ENCODE data around the gene KATNBL1. TPM values are rescaled to one million over a fixed set of nuclear protein-coding genes. Genes with fewer than 3 reads are reported as not detected.

KATNBL1 gene
- total and polyA plus RNA-seq, 2 experiments from 2014 or later, result 55.4 to 166 TPM

DNA sequence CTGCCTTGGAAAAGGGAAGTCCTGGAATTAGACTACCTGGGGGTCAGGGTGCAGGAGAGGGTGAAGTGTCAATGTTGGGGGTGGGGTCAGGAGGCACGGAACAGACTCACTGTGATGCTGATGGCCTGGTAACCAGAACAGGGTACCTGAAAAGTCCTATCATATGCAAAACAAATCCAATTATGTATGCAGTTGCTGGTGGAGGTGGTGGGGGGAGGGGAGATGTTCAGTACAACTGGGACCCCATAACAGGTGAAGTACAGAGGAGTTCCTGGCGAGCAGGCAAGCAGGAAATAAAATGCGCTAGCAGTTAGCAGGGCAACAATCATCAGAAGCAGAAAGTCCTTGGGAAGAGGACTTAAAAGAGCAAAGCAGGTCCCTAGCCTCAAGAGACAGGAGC lies 4.2 kb upstream of the KATNBL1 start:
- H3K27ac ChIP-seq, result no peak overlapping the region
- TF ChIP-seq, protein P1, sequence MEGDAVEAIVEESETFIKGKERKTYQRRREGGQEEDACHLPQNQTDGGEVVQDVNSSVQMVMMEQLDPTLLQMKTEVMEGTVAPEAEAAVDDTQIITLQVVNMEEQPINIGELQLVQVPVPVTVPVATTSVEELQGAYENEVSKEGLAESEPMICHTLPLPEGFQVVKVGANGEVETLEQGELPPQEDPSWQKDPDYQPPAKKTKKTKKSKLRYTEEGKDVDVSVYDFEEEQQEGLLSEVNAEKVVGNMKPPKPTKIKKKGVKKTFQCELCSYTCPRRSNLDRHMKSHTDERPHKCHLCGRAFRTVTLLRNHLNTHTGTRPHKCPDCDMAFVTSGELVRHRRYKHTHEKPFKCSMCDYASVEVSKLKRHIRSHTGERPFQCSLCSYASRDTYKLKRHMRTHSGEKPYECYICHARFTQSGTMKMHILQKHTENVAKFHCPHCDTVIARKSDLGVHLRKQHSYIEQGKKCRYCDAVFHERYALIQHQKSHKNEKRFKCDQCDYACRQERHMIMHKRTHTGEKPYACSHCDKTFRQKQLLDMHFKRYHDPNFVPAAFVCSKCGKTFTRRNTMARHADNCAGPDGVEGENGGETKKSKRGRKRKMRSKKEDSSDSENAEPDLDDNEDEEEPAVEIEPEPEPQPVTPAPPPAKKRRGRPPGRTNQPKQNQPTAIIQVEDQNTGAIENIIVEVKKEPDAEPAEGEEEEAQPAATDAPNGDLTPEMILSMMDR (IDR thresholded peaks at IDR 0.05; ENCODE audit: poor library complexity), result no peak
- TF ChIP-seq EZH2phosphoT487 (IDR thresholded peaks at IDR 0.05; ENCODE audit: low read depth, severe bottlenecking, unreplicated experiment) (no peak), EZH2 (IDR thresholded peaks at IDR 0.05; ENCODE audit: borderline replicate concordance) (no peak)
- H3K4me2 ChIP-seq, result no peak overlapping the region
- H3K79me2 ChIP-seq, result peaks cover 1% of the 10 kb centered on the region
- H3K27me3 ChIP-seq, result no peaks in the 10 kb centered on the region
- H3K9me3 ChIP-seq (ENCODE audit: low read depth), result no peaks in the 10 kb centered on the region
- no peak overlapping the region for H3K4me3 ChIP-seq
- H2AFZ ChIP-seq, result no peak overlapping the region
- WGBS (ENCODE audit: low lambda C conversion rate, missing lambda C conversion rate), result 55% methylated on average over 3 of the region's 3 CpGs
- no peaks in the 10 kb centered on the region for H3K9me2 ChIP-seq (replicated peaks; ENCODE audit: insufficient read depth)
- no peaks in the 10 kb centered on the region for H4K20me1 ChIP-seq (ENCODE audit: insufficient read depth, poor library complexity, severe bottlenecking)
- H3K36me3 ChIP-seq (replicated peaks; ENCODE audit: insufficient read depth, low read depth), result no peaks in the 10 kb centered on the region
- DNase-seq (ENCODE audit: low spot score), result no peak
- H3K4me1 ChIP-seq (ENCODE audit: insufficient read depth), result no peaks in the 10 kb centered on the region

DNA sequence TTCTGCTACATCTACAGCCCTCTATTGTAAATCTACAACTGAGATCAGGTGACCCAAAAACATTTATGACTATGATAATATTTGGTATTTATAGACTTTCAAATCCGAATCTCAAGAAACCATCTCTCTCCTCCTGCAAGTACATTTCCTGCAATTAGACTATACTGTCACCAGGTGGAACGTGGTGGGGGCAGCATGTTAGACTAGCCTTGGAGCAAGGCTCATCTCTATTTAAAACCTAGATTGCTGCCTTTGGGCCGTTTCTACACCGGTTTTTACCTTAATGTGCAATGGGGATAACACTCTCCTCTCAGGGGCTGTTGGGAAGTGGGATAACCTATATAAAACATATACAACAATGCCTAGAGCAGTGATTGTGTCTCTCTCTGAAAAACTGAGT lies 3.8 kb upstream of the KATNBL1 start:
- H3K4me2 ChIP-seq, result no peak overlapping the region
- H3K9me3 ChIP-seq (ENCODE audit: low read depth), result no peaks in the 10 kb centered on the region
- no peak for DNase-seq (ENCODE audit: low spot score)
- no peaks in the 10 kb centered on the region for H3K4me1 ChIP-seq (ENCODE audit: insufficient read depth)
- H3K27ac ChIP-seq, result no peak overlapping the region
- no peak overlapping the region for H2AFZ ChIP-seq
- H3K36me3 ChIP-seq (replicated peaks; ENCODE audit: insufficient read depth, low read depth), result no peaks in the 10 kb centered on the region
- TF ChIP-seq, protein P1 (IDR thresholded peaks at IDR 0.05; ENCODE audit: poor library complexity), result no peak
- no peak for TF ChIP-seq EZH2 (IDR thresholded peaks at IDR 0.05; ENCODE audit: borderline replicate concordance)
- H3K27me3 ChIP-seq, result no peaks in the 10 kb centered on the region
- whole genome bisulfite sequencing (ENCODE audit: low lambda C conversion rate, missing lambda C conversion rate), result 42% methylated on average over 4 of the region's 4 CpGs
- H3K79me2 ChIP-seq, result peaks cover 6% of the 10 kb centered on the region
- H3K4me3 ChIP-seq, result no peak overlapping the region
- H4K20me1 ChIP-seq (ENCODE audit: insufficient read depth, poor library complexity, severe bottlenecking), result no peaks in the 10 kb centered on the region
- H3K9me2 ChIP-seq (replicated peaks; ENCODE audit: insufficient read depth), result no peaks in the 10 kb centered on the region

- Histone ChIP-seq H4K20me1 (ENCODE audit: insufficient read depth, poor library complexity, severe bottlenecking) (peaks cover 4% of the 10 kb centered on the region), H3K27ac (no peak overlapping the region), H3K79me2 (peaks cover 82% of the 10 kb centered on the region), H2AFZ (no peak overlapping the region), H3K27me3 (no peaks in the 10 kb centered on the region), H3K9me2 (replicated peaks; ENCODE audit: insufficient read depth) (no peaks in the 10 kb centered on the region), H3K4me1 (ENCODE audit: insufficient read depth) (peaks cover 6% of the 10 kb centered on the region), H3K36me3 (replicated peaks; ENCODE audit: insufficient read depth, low read depth) (no peaks in the 10 kb centered on the region), H3K4me3 (no peak overlapping the region), H3K9me3 (ENCODE audit: low read depth) (no peaks in the 10 kb centered on the region), H3K4me2 (no peak overlapping the region)
- 93% methylated on average over 4 of the region's 4 CpGs for WGBS (ENCODE audit: low lambda C conversion rate, missing lambda C conversion rate)
- TF ChIP-seq, protein P1 (IDR thresholded peaks at IDR 0.05; ENCODE audit: poor library complexity), result no peak
- TF ChIP-seq EZH2phosphoT487 (IDR thresholded peaks at IDR 0.05; ENCODE audit: low read depth, severe bottlenecking, unreplicated experiment), result no peak
- TF ChIP-seq EZH2 (IDR thresholded peaks at IDR 0.05; ENCODE audit: borderline replicate concordance), result no peak
- DNase-seq (ENCODE audit: low spot score), result no peak
Measured at GRCh38 chr15:34206011-34206410, 3.9 kb downstream of the KATNBL1 start.

DNA sequence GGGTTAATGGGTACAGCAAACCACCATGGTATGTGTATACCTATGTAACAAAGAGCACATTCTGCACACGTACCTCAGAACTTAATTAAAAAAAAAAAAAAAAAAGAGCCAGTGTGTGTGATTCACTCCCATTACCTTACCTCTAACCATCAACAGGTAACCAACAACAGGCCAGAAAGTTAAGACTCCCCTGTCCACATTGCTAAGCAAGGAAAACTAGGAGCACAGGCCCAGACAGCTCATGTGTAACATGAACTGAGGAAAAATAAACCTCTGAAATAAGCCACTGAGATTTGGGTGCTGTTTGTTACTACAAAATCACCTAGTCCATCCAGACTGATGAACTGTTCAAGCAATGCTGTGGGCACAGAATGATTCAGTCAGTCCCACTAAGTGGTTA lies 6.0 kb downstream of the KATNBL1 start:
- Histone ChIP-seq H3K79me2 (peaks cover 100% of the 10 kb centered on the region), H3K9me2 (replicated peaks; ENCODE audit: insufficient read depth) (no peaks in the 10 kb centered on the region), H2AFZ (no peak overlapping the region), H3K4me3 (no peak overlapping the region), H3K9me3 (ENCODE audit: low read depth) (no peaks in the 10 kb centered on the region), H3K36me3 (replicated peaks; ENCODE audit: insufficient read depth, low read depth) (no peaks in the 10 kb centered on the region), H3K27me3 (no peaks in the 10 kb centered on the region), H3K4me1 (ENCODE audit: insufficient read depth) (peaks cover 6% of the 10 kb centered on the region), H3K27ac (no peak overlapping the region), H4K20me1 (ENCODE audit: insufficient read depth, poor library complexity, severe bottlenecking) (peaks cover 4% of the 10 kb centered on the region), H3K4me2 (no peak overlapping the region)
- DNase-seq (ENCODE audit: low spot score), result no peak
- TF ChIP-seq, protein P1 (IDR thresholded peaks at IDR 0.05; ENCODE audit: poor library complexity), result no peak
- TF ChIP-seq EZH2phosphoT487 (IDR thresholded peaks at IDR 0.05; ENCODE audit: low read depth, severe bottlenecking, unreplicated experiment) (no peak), EZH2 (IDR thresholded peaks at IDR 0.05; ENCODE audit: borderline replicate concordance) (no peak)
- 89% methylated on average over 1 of the region's 1 CpG for WGBS (ENCODE audit: low lambda C conversion rate, missing lambda C conversion rate)
